GM12872 (cell line): ENCODE data around the gene CPXM2.

Experiments
- CTCF ChIP-seq: IDR thresholded peaks from 3 replicates; pipeline ENCODE4 v1.5.1; 2011; ENCODE audit warnings: low read depth, mild to moderate bottlenecking, low read length, moderate library complexity; ENCODE audit not compliant: insufficient read depth

The CPXM2 gene

DNA sequence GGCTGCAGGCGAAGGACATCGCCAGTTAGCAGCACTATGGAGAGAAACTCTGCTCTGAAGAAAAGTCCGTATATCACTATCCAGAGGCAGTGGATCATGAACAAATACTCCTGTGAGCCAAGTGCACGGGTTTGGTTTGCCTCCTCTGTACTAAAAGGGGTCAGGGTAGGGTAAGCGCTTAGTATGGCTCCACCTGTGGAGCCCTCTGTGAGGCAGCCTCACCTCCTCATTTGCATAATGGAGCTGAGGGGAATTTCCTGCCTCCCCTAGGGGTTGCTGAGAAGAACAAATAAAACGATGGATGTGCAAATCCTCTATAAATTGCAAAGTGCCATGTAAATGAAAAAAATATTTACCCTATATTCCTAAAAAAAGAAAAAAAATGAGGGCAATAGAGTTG, 162.1 kb downstream of the CPXM2 start:
- no peak for TF ChIP-seq CTCF

DNA sequence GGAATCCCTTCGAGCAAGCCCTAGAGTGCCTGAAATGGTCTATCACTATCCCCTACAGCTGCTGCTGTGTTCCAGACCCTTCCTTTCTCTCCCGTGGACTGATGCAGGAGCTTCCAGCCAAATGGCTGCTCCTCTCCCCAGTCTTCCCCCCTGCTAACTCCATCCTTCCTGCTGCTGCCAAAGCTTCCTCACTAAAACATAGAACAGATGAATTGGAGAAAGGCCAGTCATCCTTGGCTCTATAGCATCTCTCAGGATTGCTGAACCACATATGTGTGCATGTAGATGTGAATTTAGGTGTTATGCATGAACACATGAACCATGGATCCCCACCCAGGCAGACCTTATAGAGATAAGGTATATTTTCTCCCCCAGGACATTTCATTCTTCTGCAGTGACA, 164.8 kb downstream of the CPXM2 start:
- TF ChIP-seq CTCF = no peak

- no peak for TF ChIP-seq CTCF
Observed at GRCh38 chr10:123726381-123726780, 165.2 kb downstream of the CPXM2 start.

DNA sequence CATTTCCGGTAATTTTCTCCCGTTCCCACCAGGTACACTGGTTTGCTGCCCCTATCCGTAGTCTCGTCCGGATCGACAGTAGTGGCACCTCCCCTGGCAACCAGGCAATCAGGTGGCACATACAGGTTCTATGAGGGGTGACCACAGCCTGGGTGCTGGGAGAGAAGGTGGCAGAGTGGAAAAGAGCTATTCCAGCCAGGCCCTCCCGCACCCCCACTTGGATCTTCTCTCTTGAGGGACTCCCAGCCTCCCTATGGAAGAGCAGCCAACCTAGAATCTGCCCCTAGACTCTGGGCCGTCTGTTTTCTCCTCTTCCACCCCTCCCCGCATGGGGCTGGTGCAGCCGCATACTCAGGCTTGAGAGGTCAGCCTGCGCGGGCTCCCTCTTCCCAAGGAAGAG, 166.9 kb downstream of the CPXM2 start:
- no peak for TF ChIP-seq CTCF

DNA sequence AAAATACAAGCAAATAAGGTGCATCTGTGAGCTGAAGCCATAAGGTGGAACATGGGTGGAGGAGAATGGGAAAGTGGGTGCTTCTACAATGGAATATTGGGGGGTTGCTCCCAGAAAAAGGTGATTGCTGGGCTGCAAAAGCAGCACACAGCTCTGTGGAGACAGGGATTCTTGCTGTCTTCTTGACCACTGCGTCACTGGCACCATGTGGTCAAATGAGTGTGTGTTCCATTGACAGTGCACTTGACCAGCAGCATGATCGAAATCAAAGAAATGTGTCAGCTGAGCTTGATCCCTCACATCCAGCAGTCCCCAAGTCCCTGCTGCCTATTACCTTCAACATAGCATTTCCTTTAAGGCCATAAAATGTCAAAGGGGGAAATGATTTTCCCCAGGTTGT, 169.3 kb downstream of the CPXM2 start:
- TF ChIP-seq CTCF = no peak

DNA sequence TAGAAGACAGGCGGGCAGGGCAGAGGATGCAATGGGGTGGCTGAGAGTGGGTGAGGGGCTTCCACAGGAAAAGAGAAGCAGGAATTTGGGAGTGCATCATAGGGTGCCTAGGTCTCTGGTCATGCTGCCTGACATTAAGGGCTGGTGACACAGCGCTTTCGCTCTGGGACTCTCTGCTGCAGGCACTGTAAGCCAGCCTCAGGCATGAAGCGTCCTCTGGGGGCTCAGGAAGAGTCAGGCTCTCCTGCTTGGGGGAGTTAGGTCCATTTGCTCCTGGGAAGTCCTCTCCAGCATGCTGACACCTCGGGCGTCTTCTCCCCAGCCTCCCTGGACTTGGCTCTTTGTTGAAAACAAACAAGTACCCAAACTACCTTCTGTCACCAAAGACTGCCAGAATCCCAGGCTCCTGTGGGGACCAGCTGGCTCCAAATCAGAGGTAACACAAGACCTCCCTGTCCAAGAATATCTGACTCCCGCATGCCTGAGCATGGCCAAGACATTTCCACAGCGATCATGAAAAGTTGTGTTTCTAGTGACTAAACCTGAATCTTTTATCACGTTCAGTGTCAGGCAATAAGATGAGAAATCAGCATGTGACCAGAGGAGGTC, 170.1 kb downstream of the CPXM2 start:
- TF ChIP-seq CTCF = no peak

- no peak for TF ChIP-seq CTCF
Observed at GRCh38 chr10:123720536-123720935, 171.1 kb downstream of the CPXM2 start.
